OCI-LY3 (cell line): ENCODE measurements around the gene KLF16.

ENCODE experiments used
- H2AFZ ChIP-seq: fragments of 200-600, 300-600 bp; shearing (Covaris generic); 2 replicates; pipeline ENCODE4 v1.6.0; 2014; ENCODE audit warnings: antibody characterized with exemption, low read depth, low read length
- H3K27ac ChIP-seq: fragments of 200-600, 300-600 bp; sonication (generic); 2 replicates; pipeline ENCODE4 v1.5.1; 2014; ENCODE audit warnings: mild to moderate bottlenecking, low read length, moderate library complexity, mixed read lengths
- H3K27me3 ChIP-seq: fragments of 200-600, 300-600 bp; sonication (generic); 2 replicates; pipeline ENCODE4 v1.6.1; 2014; ENCODE audit warnings: low read depth, low read length, mixed read lengths
- H3K36me3 ChIP-seq: fragments of 200-600, 300-600 bp; sonication (generic); replicated peaks from 2 replicates; pipeline ENCODE3; 2014; ENCODE audit warnings: low read depth, low read length, mixed read lengths
- H3K4me1 ChIP-seq: fragments of 300-600, 200-600 bp; sonication (generic); 2 replicates; pipeline ENCODE4 v1.6.1; 2014; ENCODE audit warnings: low read length, mixed read lengths
- H3K4me2 ChIP-seq: fragments of 200-600, 300-600 bp; sonication (generic); 2 replicates; pipeline ENCODE4 v1.6.1; 2014; ENCODE audit warnings: low read length, mixed read lengths
- H3K4me3 ChIP-seq: fragments of 300-600, 200-600 bp; sonication (generic); 2 replicates; pipeline ENCODE4 v1.5.1; 2014; ENCODE audit warnings: antibody characterized with exemption, mild to moderate bottlenecking, low read length, moderate library complexity
- H3K79me2 ChIP-seq: fragments of 300-600, 200-600 bp; shearing (Covaris generic); 2 replicates; pipeline ENCODE4 v1.6.1; 2014; ENCODE audit warnings: mild to moderate bottlenecking, low read length, mixed read lengths
- H3K9ac ChIP-seq: fragments of 300-600, 200-600 bp; shearing (Covaris generic); 2 replicates; pipeline ENCODE4 v1.6.0; 2014; ENCODE audit warnings: mild to moderate bottlenecking, low read length, moderate library complexity
- H3K9me3 ChIP-seq: fragments of 200-600, 300-600 bp; shearing (Covaris generic); 2 replicates; pipeline ENCODE4 v1.6.1; 2014; ENCODE audit warnings: low read length, mixed read lengths; ENCODE audit not compliant: insufficient read depth
- H4K20me1 ChIP-seq: fragments of 200-600, 300-600 bp; sonication (generic); 2 replicates; pipeline ENCODE4 v1.6.1; 2016; ENCODE audit warnings: low read length, mixed read lengths; ENCODE audit not compliant: insufficient read depth
- EZH2phosphoT487 ChIP-seq: fragments of 200-600 bp; shearing (Covaris generic); IDR thresholded peaks from 2 replicates; pipeline ENCODE4 v1.6.1; 2018; ENCODE audit warnings: antibody characterized with exemption, mixed run types, low read depth
- TF ChIP-seq, protein P1 (sequence below): fragments of 200-600, 300-600 bp; sonication (generic); IDR thresholded peaks from 2 replicates; pipeline ENCODE4 v1.5.1; 2014; ENCODE audit warnings: antibody characterized with exemption, low read length, low read depth

KLF16 gene

DNA sequence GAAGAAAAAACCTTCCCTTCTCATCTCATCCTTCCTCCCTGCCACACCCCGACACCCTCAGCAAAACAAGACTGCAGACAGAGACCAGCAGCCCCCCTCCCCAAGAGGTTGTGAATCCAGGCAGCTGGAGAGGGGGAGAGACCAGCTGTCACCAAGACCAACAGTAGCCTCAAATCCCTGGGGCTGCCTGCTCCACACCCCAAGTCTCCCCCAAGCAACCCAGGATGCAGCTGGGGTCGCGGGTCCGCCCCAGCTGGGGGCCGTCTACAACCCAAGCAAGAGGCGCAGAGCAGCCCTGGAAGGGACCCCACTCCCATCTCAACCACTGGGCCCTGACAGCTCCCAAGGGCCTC is 7.1 kb downstream of the KLF16 start:
- peak overlapping the region; percentile 97 for H3K9ac ChIP-seq
- H3K27me3 ChIP-seq, result no peaks in the 10 kb centered on the region
- peaks cover 76% of the 10 kb centered on the region for H3K4me1 ChIP-seq
- peaks cover 54% of the 10 kb centered on the region for H4K20me1 ChIP-seq
- no peak overlapping the region for H2AFZ ChIP-seq
- H3K27ac ChIP-seq, result peak overlapping the region; percentile 89
- peak overlapping the region; percentile 90 for H3K4me3 ChIP-seq
- no peaks in the 10 kb centered on the region for H3K9me3 ChIP-seq
- peak overlapping the region; percentile 99 for H3K4me2 ChIP-seq
- H3K36me3 ChIP-seq, result no peaks in the 10 kb centered on the region
- TF ChIP-seq, protein P1, sequence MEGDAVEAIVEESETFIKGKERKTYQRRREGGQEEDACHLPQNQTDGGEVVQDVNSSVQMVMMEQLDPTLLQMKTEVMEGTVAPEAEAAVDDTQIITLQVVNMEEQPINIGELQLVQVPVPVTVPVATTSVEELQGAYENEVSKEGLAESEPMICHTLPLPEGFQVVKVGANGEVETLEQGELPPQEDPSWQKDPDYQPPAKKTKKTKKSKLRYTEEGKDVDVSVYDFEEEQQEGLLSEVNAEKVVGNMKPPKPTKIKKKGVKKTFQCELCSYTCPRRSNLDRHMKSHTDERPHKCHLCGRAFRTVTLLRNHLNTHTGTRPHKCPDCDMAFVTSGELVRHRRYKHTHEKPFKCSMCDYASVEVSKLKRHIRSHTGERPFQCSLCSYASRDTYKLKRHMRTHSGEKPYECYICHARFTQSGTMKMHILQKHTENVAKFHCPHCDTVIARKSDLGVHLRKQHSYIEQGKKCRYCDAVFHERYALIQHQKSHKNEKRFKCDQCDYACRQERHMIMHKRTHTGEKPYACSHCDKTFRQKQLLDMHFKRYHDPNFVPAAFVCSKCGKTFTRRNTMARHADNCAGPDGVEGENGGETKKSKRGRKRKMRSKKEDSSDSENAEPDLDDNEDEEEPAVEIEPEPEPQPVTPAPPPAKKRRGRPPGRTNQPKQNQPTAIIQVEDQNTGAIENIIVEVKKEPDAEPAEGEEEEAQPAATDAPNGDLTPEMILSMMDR, result no peak
- no peak for TF ChIP-seq EZH2phosphoT487
- peaks cover 98% of the 10 kb centered on the region for H3K79me2 ChIP-seq

DNA sequence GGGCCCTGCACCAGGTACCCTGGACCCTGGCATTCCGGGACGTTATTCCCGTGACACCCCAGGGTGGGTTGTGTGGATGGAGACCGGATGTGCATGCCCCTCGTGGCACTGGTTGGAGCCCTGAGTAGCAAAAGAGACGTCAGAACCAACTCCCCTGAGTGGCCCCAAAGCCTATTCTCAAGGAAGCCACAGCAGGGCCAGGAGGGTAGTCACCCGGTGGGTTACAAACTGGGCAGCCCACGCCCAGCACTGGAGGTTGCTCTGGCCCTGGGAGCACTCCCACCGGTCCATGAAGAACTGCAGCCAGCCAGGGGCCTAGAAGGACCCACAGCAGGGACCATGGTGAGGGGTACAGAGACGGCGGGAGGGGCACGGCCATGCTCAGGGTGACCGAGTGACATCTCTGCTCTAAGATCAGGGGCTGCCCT is 7.5 kb downstream of the KLF16 start:
- Histone ChIP-seq H3K27ac (peak overlapping the region; percentile 89), H3K4me2 (peak overlapping the region; percentile 99)

DNA sequence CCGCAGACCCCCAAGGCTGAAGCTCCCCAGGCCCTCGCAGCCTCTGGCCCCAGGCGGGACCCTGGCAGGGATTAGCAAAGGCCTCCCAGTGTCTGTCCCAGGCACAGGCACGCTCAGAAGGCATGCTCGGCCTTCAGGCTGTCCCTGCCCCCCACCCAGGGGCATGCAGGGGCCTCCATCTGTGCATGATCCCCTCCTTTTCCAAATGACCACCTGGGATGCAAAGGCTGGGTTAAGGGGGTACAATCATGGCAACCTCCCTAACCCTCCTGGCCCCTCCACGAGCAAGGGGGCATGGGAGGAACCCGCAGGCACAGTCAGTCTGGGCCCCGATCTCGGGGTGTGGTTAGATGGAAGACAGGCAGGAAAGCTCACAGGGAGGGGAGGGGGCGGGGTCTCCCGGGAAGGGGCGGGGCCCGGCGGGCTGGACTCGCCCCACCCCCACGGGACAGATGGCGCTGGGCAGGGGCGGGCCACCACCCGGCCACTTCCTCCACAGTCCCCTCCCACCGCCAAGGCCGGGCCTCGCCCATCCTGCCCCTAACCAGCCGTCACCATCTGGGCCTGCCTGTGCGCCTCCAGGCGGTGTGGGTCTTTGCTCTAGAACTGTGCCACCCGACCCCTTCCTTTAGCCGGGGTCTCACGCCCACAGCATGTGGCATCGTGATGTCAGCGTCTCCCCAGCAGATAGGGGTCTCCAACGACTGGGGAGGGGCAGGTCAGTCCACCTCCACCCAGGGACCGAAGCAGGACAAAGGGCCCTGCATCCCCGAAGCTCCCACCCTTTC is 8.1 kb downstream of the KLF16 start:
- Histone ChIP-seq H2AFZ (no peak overlapping the region), H3K4me2 (peak overlapping the region; percentile 99), H3K9ac (peak overlapping the region; percentile 97), H3K27me3 (no peaks in the 10 kb centered on the region), H4K20me1 (peaks cover 43% of the 10 kb centered on the region), H3K27ac (peak overlapping the region; percentile 89), H3K4me1 (peaks cover 65% of the 10 kb centered on the region), H3K4me3 (peak overlapping the region; percentile 90), H3K79me2 (peaks cover 89% of the 10 kb centered on the region), H3K36me3 (no peaks in the 10 kb centered on the region), H3K9me3 (no peaks in the 10 kb centered on the region)
- TF ChIP-seq EZH2phosphoT487, result no peak
- TF ChIP-seq, protein P1, result no peak

More for the DNA sequence above, 7.5 kb downstream of the KLF16 start:
- no peaks in the 10 kb centered on the region for H3K27me3 ChIP-seq
- TF ChIP-seq, protein P1, result no peak
- no peak for TF ChIP-seq EZH2phosphoT487
- no peaks in the 10 kb centered on the region for H3K9me3 ChIP-seq
- H4K20me1 ChIP-seq, result peaks cover 49% of the 10 kb centered on the region
- peak overlapping the region; percentile 97 for H3K9ac ChIP-seq
- peaks cover 71% of the 10 kb centered on the region for H3K4me1 ChIP-seq
- H3K79me2 ChIP-seq, result peaks cover 95% of the 10 kb centered on the region
- no peak overlapping the region for H2AFZ ChIP-seq
- peak overlapping the region; percentile 90 for H3K4me3 ChIP-seq
- no peaks in the 10 kb centered on the region for H3K36me3 ChIP-seq

DNA sequence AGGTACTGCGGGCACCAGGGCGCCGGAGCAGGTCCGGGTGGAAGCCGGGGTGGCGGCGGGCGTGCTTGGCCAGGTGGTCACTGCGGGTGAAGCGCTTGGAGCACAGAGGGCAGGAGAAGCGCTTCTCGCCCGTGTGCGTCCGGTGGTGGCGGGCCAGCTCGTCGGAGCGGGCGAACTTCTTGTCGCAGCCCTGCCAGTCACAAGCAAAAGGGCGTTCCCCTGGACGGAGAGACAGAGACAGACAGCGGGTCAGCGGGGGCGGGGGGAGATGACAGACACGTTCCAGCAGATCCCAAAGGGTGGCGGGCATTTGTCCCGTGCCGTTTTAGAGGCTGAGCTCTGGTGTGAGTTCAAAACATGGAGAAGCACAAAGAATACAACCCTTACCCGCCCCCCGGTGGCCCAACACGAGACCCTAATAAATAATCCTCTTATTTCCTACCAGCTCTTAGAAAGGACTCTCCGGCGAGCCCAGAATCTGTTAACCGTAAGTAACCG is 8.8 kb downstream of the KLF16 start:
- H3K79me2 ChIP-seq, result peaks cover 82% of the 10 kb centered on the region
- no peak for TF ChIP-seq EZH2phosphoT487
- TF ChIP-seq, protein P1, result no peak

More for the DNA sequence above, 8.8 kb downstream of the KLF16 start:
- Histone ChIP-seq H3K4me3 (peak overlapping the region; percentile 90; the same call in 1 of the 2 replicates), H3K4me2 (peak overlapping the region; percentile 99), H3K27me3 (no peaks in the 10 kb centered on the region), H3K9ac (no peak overlapping the region), H3K4me1 (peaks cover 60% of the 10 kb centered on the region), H2AFZ (no peak overlapping the region), H4K20me1 (peaks cover 36% of the 10 kb centered on the region), H3K27ac (peak overlapping the region; percentile 43), H3K36me3 (no peaks in the 10 kb centered on the region), H3K9me3 (no peaks in the 10 kb centered on the region)
